Tibial nerve (tissue), 4 donors: Measurements from ENCODE around the gene NDST1. TPM values are rescaled to one million over a fixed set of nuclear protein-coding genes. Genes with fewer than 3 reads are reported as not detected.

ENCODE experiments used
- DNase-seq, 2 donors: peaks; one replicate each; pipeline ENCODE4 v3.0.0-alpha.2; 2019; ENCODE audit warnings: low spot score in 2 of 2
- H3K27ac ChIP-seq, 4 donors: fragments of 200-600 bp; sonication (generic) in 3 of 4; one replicate each; pipeline ENCODE4 v1.5.1; 2017 to 2019; ENCODE audit warnings: mild to moderate bottlenecking in 1 of 4
- H3K27me3 ChIP-seq, 2 donors: fragments of 200-600 bp; sonication (generic) in 1 of 2; one replicate each; pipeline versions ENCODE4 v1.5.1 to v1.6.0; 2017 to 2019
- H3K36me3 ChIP-seq, 3 donors: fragments of 200-600 bp; sonication (generic); one replicate each; pipeline ENCODE4 v1.5.1; 2018 to 2019
- H3K4me1 ChIP-seq, 4 donors: fragments of 200-600 bp; sonication (generic) in 3 of 4; one replicate each; pipeline ENCODE4 v1.5.1; 2017 to 2019
- H3K4me3 ChIP-seq, 4 donors: fragments of 200-600 bp; sonication (generic) in 3 of 4; one replicate each; pipeline ENCODE4 v1.5.1; 2017 to 2019; ENCODE audit warnings: mild to moderate bottlenecking in 1 of 4, moderate library complexity in 1 of 4
- H3K9me3 ChIP-seq, 4 donors: fragments of 200-600 bp; sonication (generic) in 3 of 4; one replicate each; pipeline ENCODE4 v1.5.1; 2017 to 2019
- EP300 ChIP-seq, 2 donors: sonication (generic); formaldehyde crosslinking; IDR thresholded peaks; one replicate each; pipeline ENCODE4 v1.6.1; 2017; ENCODE audit warnings: antibody characterized with exemption in 2 of 2, mild to moderate bottlenecking in 1 of 2
- POLR2A ChIP-seq, 2 donors: fragments of 450-650 bp; IDR thresholded peaks; one replicate each; pipeline ENCODE4 v1.6.1; 2017; ENCODE audit warnings: antibody characterized with exemption in 2 of 2, mild to moderate bottlenecking in 2 of 2, moderate library complexity in 2 of 2
- WGBS, 2 donors: methylation state at CpG; one replicate each; pipeline ENCODE4 v1.1.5; 2018; 5-methylcytosine and 5-hydroxymethylcytosine counted together
- total RNA-seq, 4 donors: library from RNA; depleted of rRNA; stranded (reverse); fragments of >200 nt; gene quantifications; one replicate each; pipeline ENCODE4 v1.1.0, GENCODE V29; 2016
- TF ChIP-seq, protein P1 (sequence below), 5 experiments: fragments of 200-600 bp in 3 of 5; fragments of 450-650 bp in 2 of 5; sonication (generic) in 3 of 5; IDR thresholded peaks; one replicate each; pipeline ENCODE4 v1.5.1; 2016 to 2019; ENCODE audit warnings: antibody characterized with exemption in 5 of 5, mild to moderate bottlenecking in 3 of 5, moderate library complexity in 2 of 5

The NDST1 gene
- total RNA-seq, 4 donors from 2014 or later = 53.2 to 137 (median 104) TPM

DNA sequence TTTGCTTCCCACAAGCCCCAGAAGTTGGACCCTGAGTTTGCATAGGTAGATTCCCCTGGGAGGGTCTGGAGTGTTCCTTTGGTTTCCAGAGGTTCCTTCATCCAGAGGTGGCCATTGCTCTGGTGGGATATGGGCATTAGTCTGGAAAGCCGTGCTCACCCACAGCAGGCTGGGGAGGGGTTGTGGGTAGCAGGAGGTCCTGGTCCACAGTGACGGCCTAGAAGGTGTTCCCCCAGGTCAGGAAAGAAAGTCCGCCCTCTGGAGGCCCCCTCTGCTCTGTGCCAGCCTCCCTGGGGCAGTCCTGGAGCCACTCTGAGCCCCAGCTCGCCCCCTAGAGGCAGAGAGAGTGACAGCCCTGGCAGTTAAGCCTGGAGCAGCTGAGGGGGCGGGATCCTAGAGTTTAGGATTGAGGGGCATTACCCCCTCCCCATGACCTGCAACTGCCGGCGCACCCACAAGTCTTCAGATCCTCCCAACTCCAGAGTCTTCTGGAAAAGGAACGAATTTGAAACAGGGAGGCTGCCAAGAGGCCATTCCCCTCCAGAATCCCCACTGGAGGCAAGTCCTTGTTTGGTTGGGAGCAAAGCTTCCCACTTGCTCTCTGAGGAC lies 36.8 kb downstream of the NDST1 start:
- H3K4me1 ChIP-seq = peaks cover 0 to 18% (median 3%) of the 10 kb centered on the region in 4 donors

DNA sequence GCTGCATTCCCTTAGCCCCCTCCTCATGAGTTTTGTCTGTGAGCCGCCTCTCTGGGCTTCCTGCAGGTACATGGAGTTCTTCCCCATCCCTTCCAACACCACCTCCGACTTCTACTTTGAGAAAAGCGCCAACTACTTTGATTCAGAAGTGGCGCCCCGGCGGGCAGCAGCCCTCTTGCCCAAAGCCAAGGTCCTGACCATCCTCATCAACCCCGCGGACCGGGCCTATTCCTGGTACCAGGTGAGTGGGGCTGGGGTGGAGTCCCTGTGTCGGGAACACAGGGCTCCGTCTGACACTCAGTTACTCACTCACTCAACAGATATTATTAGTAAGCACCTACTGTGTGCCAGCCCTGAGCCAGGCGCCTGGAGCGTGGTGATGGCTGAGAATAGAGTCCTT lies 37.3 kb downstream of the NDST1 start:
- DNase-seq = no peak
- Histone ChIP-seq H3K36me3 (peaks cover 2 to 98% (median 27%) of the 10 kb centered on the region in 3 donors), H3K4me3 (no peak overlapping the region), H3K9me3 (no peaks in the 10 kb centered on the region), H3K27me3 (no peaks in the 10 kb centered on the region), H3K4me1 (peaks cover 0 to 16% (median 3%) of the 10 kb centered on the region in 4 donors), H3K27ac (peak overlapping the region in 1 of 4 donors; percentile 60)
- TF ChIP-seq POLR2A (IDR thresholded peaks at IDR 0.05) = no peak
- TF ChIP-seq, protein P1, sequence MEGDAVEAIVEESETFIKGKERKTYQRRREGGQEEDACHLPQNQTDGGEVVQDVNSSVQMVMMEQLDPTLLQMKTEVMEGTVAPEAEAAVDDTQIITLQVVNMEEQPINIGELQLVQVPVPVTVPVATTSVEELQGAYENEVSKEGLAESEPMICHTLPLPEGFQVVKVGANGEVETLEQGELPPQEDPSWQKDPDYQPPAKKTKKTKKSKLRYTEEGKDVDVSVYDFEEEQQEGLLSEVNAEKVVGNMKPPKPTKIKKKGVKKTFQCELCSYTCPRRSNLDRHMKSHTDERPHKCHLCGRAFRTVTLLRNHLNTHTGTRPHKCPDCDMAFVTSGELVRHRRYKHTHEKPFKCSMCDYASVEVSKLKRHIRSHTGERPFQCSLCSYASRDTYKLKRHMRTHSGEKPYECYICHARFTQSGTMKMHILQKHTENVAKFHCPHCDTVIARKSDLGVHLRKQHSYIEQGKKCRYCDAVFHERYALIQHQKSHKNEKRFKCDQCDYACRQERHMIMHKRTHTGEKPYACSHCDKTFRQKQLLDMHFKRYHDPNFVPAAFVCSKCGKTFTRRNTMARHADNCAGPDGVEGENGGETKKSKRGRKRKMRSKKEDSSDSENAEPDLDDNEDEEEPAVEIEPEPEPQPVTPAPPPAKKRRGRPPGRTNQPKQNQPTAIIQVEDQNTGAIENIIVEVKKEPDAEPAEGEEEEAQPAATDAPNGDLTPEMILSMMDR (IDR thresholded peaks at IDR 0.05) = no peak
- TF ChIP-seq EP300 (IDR thresholded peaks at IDR 0.05) = no peak
- WGBS, 2 donors = 86 to 91% methylated on average over 13 of the region's 13 CpGs

More for the DNA sequence above, 36.8 kb downstream of the NDST1 start:
- peaks cover 2 to 98% (median 33%) of the 10 kb centered on the region in 3 donors for H3K36me3 ChIP-seq
- no peak overlapping the region for H3K4me3 ChIP-seq
- no peaks in the 10 kb centered on the region for H3K9me3 ChIP-seq
- peak; percentile 47 to 59 for DNase-seq
- H3K27ac ChIP-seq = peak overlapping the region in 3 of 4 donors; percentile 26 to 60 (median 41)
- no peak for TF ChIP-seq POLR2A (IDR thresholded peaks at IDR 0.05)
- TF ChIP-seq, protein P1 (IDR thresholded peaks at IDR 0.05) = peak; percentile 63 to 86 (median 83)
- no peaks in the 10 kb centered on the region for H3K27me3 ChIP-seq
- 32 to 42% methylated on average over 4 to 5 of the region's 8 CpGs for WGBS, 2 donors

DNA sequence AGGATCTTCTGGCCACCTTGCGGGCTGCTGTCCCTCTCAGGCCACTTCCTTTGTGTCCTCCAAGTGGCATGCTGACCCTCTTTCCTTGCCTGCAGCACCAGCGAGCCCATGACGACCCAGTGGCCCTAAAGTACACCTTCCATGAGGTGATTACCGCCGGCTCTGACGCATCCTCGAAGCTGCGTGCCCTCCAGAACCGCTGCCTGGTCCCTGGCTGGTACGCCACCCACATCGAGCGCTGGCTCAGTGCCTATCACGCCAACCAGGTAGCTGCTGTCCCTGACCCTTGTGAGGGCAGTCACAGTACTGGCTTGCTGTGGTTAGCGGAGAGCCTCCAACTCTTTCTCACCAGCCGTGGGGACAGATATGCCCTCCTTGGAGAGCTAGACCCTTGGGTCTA lies 40.2 kb downstream of the NDST1 start:
- H3K27ac ChIP-seq = no peak overlapping the region
- TF ChIP-seq, protein P1 (IDR thresholded peaks at IDR 0.05) = no peak
- TF ChIP-seq EP300 (IDR thresholded peaks at IDR 0.05) (no peak), POLR2A (IDR thresholded peaks at IDR 0.05) (no peak)
- WGBS, 2 donors = 90 to 92% methylated on average over 4 to 15 of the region's 15 CpGs
- H3K36me3 ChIP-seq = peaks cover 0 to 98% (median 31%) of the 10 kb centered on the region in 3 donors
- no peaks in the 10 kb centered on the region for H3K9me3 ChIP-seq
- DNase-seq = no peak
- no peak overlapping the region for H3K4me3 ChIP-seq
- no peaks in the 10 kb centered on the region for H3K27me3 ChIP-seq
- H3K4me1 ChIP-seq = peaks cover 0 to 5% (median 0%) of the 10 kb centered on the region in 4 donors

DNA sequence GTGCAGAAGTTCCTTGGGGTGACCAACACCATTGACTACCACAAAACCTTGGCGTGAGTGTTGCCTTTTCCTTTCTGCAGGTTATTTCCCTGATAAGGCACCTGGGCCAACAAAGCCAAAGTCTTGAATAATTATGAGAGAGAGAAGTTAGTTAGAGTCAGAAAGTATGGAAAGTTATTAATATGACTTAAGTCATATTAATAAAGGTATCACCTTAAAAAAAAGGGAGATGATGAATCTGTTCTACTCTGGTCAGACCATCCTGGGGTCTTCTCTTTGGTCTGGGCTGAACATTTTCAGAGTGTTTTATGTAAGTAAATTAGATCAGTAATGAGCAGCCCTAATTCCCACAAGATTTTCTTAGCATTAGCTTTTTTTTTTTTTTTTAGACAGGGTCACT lies 41.8 kb downstream of the NDST1 start:
- Histone ChIP-seq H3K4me3 (no peak overlapping the region), H3K4me1 (no peaks in the 10 kb centered on the region), H3K27me3 (no peaks in the 10 kb centered on the region), H3K27ac (no peak overlapping the region), H3K9me3 (no peaks in the 10 kb centered on the region), H3K36me3 (peaks cover 0 to 99% (median 37%) of the 10 kb centered on the region in 3 donors)
- no peak for DNase-seq
- TF ChIP-seq POLR2A (IDR thresholded peaks at IDR 0.05) = no peak
- TF ChIP-seq EP300 (IDR thresholded peaks at IDR 0.05) = no peak
- TF ChIP-seq, protein P1 (IDR thresholded peaks at IDR 0.05) = no peak
- WGBS, 2 donors = 97 to 100% methylated on average over 1 of the region's 1 CpG

DNA sequence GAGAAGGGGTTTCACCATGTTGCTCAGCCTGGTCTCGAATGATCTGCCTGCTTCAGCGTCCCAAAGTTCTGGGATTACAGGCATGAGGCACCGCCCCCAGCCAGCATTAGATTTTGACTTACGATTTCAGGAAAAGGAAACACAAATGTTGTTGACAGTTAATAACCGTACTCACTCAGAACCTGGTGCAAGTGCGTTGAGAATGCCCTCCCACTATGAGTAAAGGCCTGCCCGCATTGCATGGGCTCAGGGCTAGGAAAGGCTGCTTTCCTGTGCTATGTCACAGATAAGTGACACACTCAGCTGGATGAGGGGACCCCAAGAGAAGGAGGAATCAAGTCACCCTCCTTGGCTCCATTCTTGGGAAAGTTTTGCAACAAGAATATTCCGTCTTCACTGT lies 42.4 kb downstream of the NDST1 start:
- WGBS, 2 donors = 75 to 78% methylated on average over 8 of the region's 8 CpGs
- no peak for DNase-seq
- H3K4me1 ChIP-seq = no peaks in the 10 kb centered on the region
- H3K27ac ChIP-seq = no peak overlapping the region
- no peak for TF ChIP-seq POLR2A (IDR thresholded peaks at IDR 0.05)
- TF ChIP-seq, protein P1 (IDR thresholded peaks at IDR 0.05) = no peak
- TF ChIP-seq EP300 (IDR thresholded peaks at IDR 0.05) = no peak
- no peaks in the 10 kb centered on the region for H3K9me3 ChIP-seq
- H3K36me3 ChIP-seq = peaks cover 0 to 99% (median 35%) of the 10 kb centered on the region in 3 donors
- H3K4me3 ChIP-seq = no peak overlapping the region
- no peaks in the 10 kb centered on the region for H3K27me3 ChIP-seq
